ENCODE measurements around the gene CDYL.

CDYL gene

GRCh38 chr6:4840169-4840568 is 64.0 kb downstream of the CDYL start:
- H3K36me3 ChIP-seq (ENCODE audit: control insufficient read depth, insufficient read depth, low read length) = no peaks in the 10 kb centered on the region
- no peak overlapping the region for H3K27ac ChIP-seq
- no peaks in the 10 kb centered on the region for H3K27me3 ChIP-seq (ENCODE audit: control insufficient read depth, insufficient read depth, low read length)
- no peaks in the 10 kb centered on the region for H3K9me3 ChIP-seq (ENCODE audit: control insufficient read depth, low read length)
- H3K4me2 ChIP-seq (ENCODE audit: low read length) = no peak overlapping the region
- H3K4me3 ChIP-seq (ENCODE audit: low read depth, low read length) = no peak overlapping the region
- H3K4me1 ChIP-seq = no peaks in the 10 kb centered on the region
- TF ChIP-seq, protein P1, sequence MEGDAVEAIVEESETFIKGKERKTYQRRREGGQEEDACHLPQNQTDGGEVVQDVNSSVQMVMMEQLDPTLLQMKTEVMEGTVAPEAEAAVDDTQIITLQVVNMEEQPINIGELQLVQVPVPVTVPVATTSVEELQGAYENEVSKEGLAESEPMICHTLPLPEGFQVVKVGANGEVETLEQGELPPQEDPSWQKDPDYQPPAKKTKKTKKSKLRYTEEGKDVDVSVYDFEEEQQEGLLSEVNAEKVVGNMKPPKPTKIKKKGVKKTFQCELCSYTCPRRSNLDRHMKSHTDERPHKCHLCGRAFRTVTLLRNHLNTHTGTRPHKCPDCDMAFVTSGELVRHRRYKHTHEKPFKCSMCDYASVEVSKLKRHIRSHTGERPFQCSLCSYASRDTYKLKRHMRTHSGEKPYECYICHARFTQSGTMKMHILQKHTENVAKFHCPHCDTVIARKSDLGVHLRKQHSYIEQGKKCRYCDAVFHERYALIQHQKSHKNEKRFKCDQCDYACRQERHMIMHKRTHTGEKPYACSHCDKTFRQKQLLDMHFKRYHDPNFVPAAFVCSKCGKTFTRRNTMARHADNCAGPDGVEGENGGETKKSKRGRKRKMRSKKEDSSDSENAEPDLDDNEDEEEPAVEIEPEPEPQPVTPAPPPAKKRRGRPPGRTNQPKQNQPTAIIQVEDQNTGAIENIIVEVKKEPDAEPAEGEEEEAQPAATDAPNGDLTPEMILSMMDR (IDR thresholded peaks at IDR 0.05) = no peak
- H2AFZ ChIP-seq = no peak overlapping the region
- H3K9ac ChIP-seq = no peak overlapping the region
- H3K79me2 ChIP-seq = peaks cover 53% of the 10 kb centered on the region

- no peak overlapping the region for H3K27ac ChIP-seq
- H3K4me1 ChIP-seq = peaks cover 4% of the 10 kb centered on the region
- H3K79me2 ChIP-seq = peaks cover 49% of the 10 kb centered on the region
- no peak overlapping the region for H3K4me3 ChIP-seq (ENCODE audit: low read depth, low read length)
- H3K36me3 ChIP-seq (ENCODE audit: control insufficient read depth, insufficient read depth, low read length) = no peaks in the 10 kb centered on the region
- no peaks in the 10 kb centered on the region for H3K27me3 ChIP-seq (ENCODE audit: control insufficient read depth, insufficient read depth, low read length)
- peaks cover 3% of the 10 kb centered on the region for H3K9me3 ChIP-seq (ENCODE audit: control insufficient read depth, low read length)
- H2AFZ ChIP-seq = no peak overlapping the region
- H3K4me2 ChIP-seq (ENCODE audit: low read length) = no peak overlapping the region
- H3K9ac ChIP-seq = no peak overlapping the region
- TF ChIP-seq, protein P1 (IDR thresholded peaks at IDR 0.05) = peak; percentile 10
These were observed 67.9 kb downstream of the CDYL start for GRCh38 chr6:4844108-4844507.

DNA sequence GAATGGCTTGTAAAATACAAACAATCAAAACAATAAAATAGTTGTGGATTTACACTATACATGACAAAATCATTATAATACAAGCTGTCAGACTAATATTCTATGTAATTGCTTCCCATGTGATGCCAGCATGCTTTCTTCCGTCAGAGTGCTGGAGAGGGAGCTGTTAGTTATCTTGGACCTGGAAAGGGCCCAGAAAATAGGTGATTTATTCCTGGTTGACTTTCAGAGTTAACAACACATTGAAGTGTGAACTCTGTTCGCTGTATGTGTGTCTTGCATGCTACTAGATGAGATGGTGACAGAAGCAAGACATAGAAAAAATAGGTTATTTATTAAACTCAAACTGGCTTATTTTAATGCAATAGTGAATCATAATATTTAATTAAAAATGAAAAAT is 70.2 kb downstream of the CDYL start:
- peaks cover 42% of the 10 kb centered on the region for H3K79me2 ChIP-seq
- H3K9me3 ChIP-seq (ENCODE audit: control insufficient read depth, low read length) = peaks cover 3% of the 10 kb centered on the region
- H3K36me3 ChIP-seq (ENCODE audit: control insufficient read depth, insufficient read depth, low read length) = no peaks in the 10 kb centered on the region
- no peak overlapping the region for H3K4me2 ChIP-seq (ENCODE audit: low read length)
- no peak overlapping the region for H3K27ac ChIP-seq
- H3K4me1 ChIP-seq = peaks cover 4% of the 10 kb centered on the region
- H3K27me3 ChIP-seq (ENCODE audit: control insufficient read depth, insufficient read depth, low read length) = no peaks in the 10 kb centered on the region
- no peak overlapping the region for H3K4me3 ChIP-seq (ENCODE audit: low read depth, low read length)
- no peak overlapping the region for H3K9ac ChIP-seq
- H2AFZ ChIP-seq = no peak overlapping the region
- TF ChIP-seq, protein P1 (IDR thresholded peaks at IDR 0.05) = no peak

DNA sequence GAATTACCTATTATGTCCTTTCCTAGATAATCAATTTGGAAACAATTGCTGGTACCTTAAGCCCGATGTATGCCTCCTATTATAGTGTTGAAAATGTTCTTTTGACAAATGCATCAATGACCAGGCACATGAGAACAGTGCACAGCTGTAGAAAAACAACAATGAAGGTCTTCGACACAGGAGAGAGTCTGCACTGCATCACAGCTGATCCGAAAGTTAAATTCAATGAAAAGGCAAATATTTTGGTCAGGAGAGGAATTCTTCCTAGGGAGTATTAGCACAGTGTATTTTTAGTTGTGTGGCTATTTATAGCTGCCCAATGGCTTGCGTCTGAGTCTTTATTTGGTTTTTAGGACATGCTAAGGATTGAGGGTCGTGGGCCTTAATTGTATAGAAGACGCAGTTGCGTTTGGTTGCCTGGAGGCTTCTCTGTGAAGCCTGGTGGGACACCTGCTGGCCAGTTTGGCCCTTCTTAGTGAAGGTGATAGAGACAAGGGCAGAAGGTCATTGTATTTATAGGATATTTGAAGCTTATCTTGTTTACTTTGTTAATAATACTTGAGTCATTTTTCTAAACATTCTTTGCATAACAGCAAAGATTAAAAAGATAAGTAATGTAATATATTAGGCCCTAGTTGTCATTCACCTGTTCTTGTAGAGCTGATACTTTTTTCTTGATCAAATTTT is 72.3 kb downstream of the CDYL start:
- H3K27me3 ChIP-seq (ENCODE audit: control insufficient read depth, insufficient read depth, low read length) = no peaks in the 10 kb centered on the region
- H3K4me1 ChIP-seq = peaks cover 4% of the 10 kb centered on the region
- TF ChIP-seq, protein P1 (IDR thresholded peaks at IDR 0.05) = peak; percentile 47
- H3K4me2 ChIP-seq (ENCODE audit: low read length) = no peak overlapping the region
- H3K4me3 ChIP-seq (ENCODE audit: low read depth, low read length) = no peak overlapping the region
- peaks cover 3% of the 10 kb centered on the region for H3K9me3 ChIP-seq (ENCODE audit: control insufficient read depth, low read length)
- H3K9ac ChIP-seq = no peak overlapping the region
- H3K36me3 ChIP-seq (ENCODE audit: control insufficient read depth, insufficient read depth, low read length) = no peaks in the 10 kb centered on the region
- H3K27ac ChIP-seq = no peak overlapping the region
- no peak overlapping the region for H2AFZ ChIP-seq
- peaks cover 45% of the 10 kb centered on the region for H3K79me2 ChIP-seq
